ENCODE data around the gene TEX11.
"Not testable (repeated sequence)": the region's sequence is repeated elsewhere in the genome, so short reads cannot be mapped to it uniquely, and the experiment has no call there.

DNA sequence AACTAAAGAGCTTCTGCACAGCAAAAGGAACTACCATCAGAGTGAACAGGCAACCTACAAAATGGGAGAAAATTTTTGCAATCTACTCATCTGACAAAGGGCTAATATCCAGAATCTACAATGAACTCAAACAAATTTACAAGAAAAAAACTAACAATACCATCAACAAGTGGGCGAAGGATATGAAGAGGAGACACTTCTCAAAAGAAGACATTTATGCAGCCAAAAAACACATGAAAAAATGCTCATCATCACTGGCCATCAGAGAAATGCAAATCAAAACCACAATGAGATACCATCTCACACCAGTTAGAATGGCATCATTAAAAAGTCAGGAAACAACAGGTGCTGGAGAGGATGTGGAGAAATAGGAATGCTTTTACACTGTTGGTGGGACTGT is 64.9 kb downstream of the TEX11 start:
- TF ChIP-seq POLR2A, EP300, POLR2AphosphoS5 (IDR thresholded peaks at IDR 0.05): not testable (repeated sequence)
